Tibial artery (tissue), 4 donors: ENCODE measurements around the gene TMEM51.

Experiments
- DNase-seq, 2 donors: peaks; one replicate each; pipeline ENCODE4 v3.0.0-alpha.2; 2019
- H3K27ac ChIP-seq, 2 donors: fragments of 200-600 bp; sonication (generic) in 1 of 2; 1 replicate in 1 of 2; 2 replicates in 1 of 2; pipeline ENCODE4 v1.5.1; 2018 to 2019; ENCODE audit warnings: mild to moderate bottlenecking in 1 of 2
- H3K27me3 ChIP-seq, 2 donors: fragments of 200-600 bp; sonication (generic) in 1 of 2; one replicate each; pipeline versions ENCODE4 v1.5.1 to v1.6.0; 2016 to 2019
- H3K36me3 ChIP-seq, 3 donors: fragments of 200-600 bp; sonication (generic) in 2 of 3; one replicate each; pipeline ENCODE4 v1.5.1; 2016 to 2019; ENCODE audit warnings: mild to moderate bottlenecking in 2 of 3
- H3K4me1 ChIP-seq, 4 donors: fragments of 200-600 bp; sonication (generic) in 2 of 4; 1 replicate in 3 of 4; 2 replicates in 1 of 4; pipeline ENCODE4 v1.5.1; 2016 to 2019
- H3K4me3 ChIP-seq, 2 donors: fragments of 200-600 bp; sonication (generic) in 1 of 2; 1 replicate in 1 of 2; 2 replicates in 1 of 2; pipeline ENCODE4 v1.5.1; 2018 to 2019; ENCODE audit warnings: mild to moderate bottlenecking in 2 of 2
- H3K9me3 ChIP-seq, 3 donors: fragments of 200-600 bp; sonication (generic) in 1 of 3; one replicate each; pipeline ENCODE4 v1.5.1; 2016 to 2019
- CTCF ChIP-seq, 2 experiments: fragments of 200-600 bp in 1 of 2; fragments of 450-650 bp in 1 of 2; IDR thresholded peaks; one replicate each; pipeline ENCODE4 v1.5.1; 2017 to 2019; ENCODE audit warnings: antibody characterized with exemption in 2 of 2, mild to moderate bottlenecking in 1 of 2, moderate library complexity in 1 of 2
- intact Hi-C: fragments of 100-400 bp; cut with DNase I; formaldehyde crosslinking; loops from one replicate; pipeline ENCODE4 v1.15.0; 2023; ENCODE audit warnings: low total_unique reads

TMEM51 gene

GRCh38 chr1:15122331-15122730 lies 31.2 kb upstream of the TMEM51 start:
- H3K27me3 ChIP-seq = no peaks in the 10 kb centered on the region
- no peaks in the 10 kb centered on the region for H3K36me3 ChIP-seq
- H3K4me1 ChIP-seq = no peaks in the 10 kb centered on the region
- H3K9me3 ChIP-seq = no peaks in the 10 kb centered on the region
- H3K27ac ChIP-seq = no peak overlapping the region
- intact Hi-C loops = no loop called here
- H3K4me3 ChIP-seq = no peak overlapping the region
- TF ChIP-seq CTCF (IDR thresholded peaks at IDR 0.05) = no peak
- no peak for DNase-seq

DNA sequence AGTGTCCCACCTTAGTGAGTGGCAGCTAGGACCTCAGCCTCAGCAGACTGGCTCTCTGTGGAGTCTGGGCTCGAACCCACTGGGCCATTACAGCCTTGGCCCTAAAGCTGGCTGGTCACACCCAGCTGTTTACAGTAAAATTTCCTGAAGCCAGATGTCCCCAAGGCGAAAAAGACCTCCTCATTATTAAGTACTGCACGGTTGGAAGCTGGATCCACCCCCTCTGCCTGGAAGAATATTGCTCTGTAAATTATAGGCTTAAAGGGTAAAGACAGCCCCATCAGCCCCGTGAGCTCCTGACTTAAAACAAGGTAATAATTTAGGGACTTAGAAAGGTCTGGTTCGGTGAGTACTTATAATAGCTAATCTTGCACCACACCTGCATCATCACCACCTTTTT lies 30.3 kb upstream of the TMEM51 start:
- no peaks in the 10 kb centered on the region for H3K27me3 ChIP-seq
- no peak overlapping the region for H3K4me3 ChIP-seq
- no peak overlapping the region for H3K27ac ChIP-seq
- no peaks in the 10 kb centered on the region for H3K9me3 ChIP-seq
- no peaks in the 10 kb centered on the region for H3K36me3 ChIP-seq
- TF ChIP-seq CTCF (IDR thresholded peaks at IDR 0.05) = no peak
- DNase-seq = no peak
- H3K4me1 ChIP-seq = no peaks in the 10 kb centered on the region
- intact Hi-C loops = no loop called here

DNA sequence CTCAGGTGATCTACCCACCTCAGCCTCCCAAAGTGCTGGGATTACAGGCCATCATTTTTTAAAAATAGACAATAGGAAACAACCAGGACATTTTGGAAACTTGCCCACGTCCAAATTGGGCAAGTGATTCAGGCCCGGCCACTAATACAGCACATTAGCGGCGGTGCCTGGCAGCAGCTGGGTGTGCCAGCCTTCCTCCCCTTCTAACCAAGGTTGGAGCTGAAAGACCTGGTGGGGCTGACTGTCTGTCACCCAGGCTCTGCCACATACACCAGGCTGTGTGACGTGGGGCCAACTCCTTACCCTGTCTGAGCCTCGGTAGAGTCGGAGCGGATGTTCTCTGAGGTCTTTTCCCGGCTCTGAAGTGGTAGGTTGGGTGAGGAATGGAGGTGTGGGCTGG lies 29.6 kb upstream of the TMEM51 start:
- Histone ChIP-seq H3K9me3 (no peaks in the 10 kb centered on the region), H3K4me1 (no peaks in the 10 kb centered on the region), H3K4me3 (no peak overlapping the region), H3K27ac (no peak overlapping the region), H3K27me3 (no peaks in the 10 kb centered on the region), H3K36me3 (no peaks in the 10 kb centered on the region)
- intact Hi-C loops = no loop called here
- no peak for TF ChIP-seq CTCF (IDR thresholded peaks at IDR 0.05)
- no peak for DNase-seq

GRCh38 chr1:15124362-15125100 lies 29.0 kb upstream of the TMEM51 start:
- intact Hi-C loops = loop anchor here (5.0 kb wide), 1 partner anchor 178 kb away; no protein-coding TSS in a partner anchor
- Histone ChIP-seq H3K4me3 (no peak overlapping the region), H3K4me1 (no peaks in the 10 kb centered on the region), H3K9me3 (peaks cover 0 to 1% (median under 1%) of the 10 kb centered on the region in 3 donors), H3K27ac (no peak overlapping the region), H3K27me3 (no peaks in the 10 kb centered on the region), H3K36me3 (no peaks in the 10 kb centered on the region)
- DNase-seq = no peak
- TF ChIP-seq CTCF (IDR thresholded peaks at IDR 0.05) = no peak

DNA sequence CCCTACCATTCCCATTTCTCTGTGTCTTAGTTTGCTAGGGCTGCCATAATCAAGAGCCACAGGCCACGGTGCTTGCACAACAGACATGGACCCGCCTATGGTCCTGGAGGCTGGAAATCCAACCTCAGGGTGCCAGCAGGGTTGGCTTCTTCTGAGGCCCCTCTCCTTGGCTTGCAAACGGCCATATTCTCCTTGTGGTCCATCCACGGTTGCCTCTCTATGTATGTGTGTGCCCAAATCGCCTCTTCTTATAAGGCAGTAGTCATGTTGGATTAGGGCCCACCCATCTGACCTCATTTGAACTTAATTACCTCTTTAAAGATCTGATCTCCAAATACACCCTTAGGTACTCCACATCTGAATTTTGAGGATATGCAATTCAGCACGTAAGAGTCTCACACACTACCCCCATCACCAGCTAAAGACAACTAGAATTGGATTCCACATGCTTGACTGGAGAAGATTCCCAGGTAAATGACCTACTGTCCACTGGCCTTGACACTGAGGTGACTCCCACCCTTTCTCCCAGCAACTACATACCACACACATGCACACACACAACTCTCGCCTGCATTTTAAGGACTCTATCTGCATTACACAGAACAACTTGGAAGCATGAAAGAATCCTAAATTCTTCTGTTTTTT lies 28.3 kb upstream of the TMEM51 start:
- Histone ChIP-seq H3K27me3 (no peaks in the 10 kb centered on the region), H3K36me3 (no peaks in the 10 kb centered on the region), H3K4me1 (no peaks in the 10 kb centered on the region), H3K4me3 (no peak overlapping the region), H3K27ac (no peak overlapping the region), H3K9me3 (peaks cover 0 to 6% (median 6%) of the 10 kb centered on the region in 3 donors)
- intact Hi-C loops = loop anchor here (5.0 kb wide), 1 partner anchor 177 kb away; no protein-coding TSS in a partner anchor
- TF ChIP-seq CTCF (IDR thresholded peaks at IDR 0.05) = no peak
- no peak for DNase-seq
